Duodenal mucosa (tissue), 2 donors: ENCODE results near the gene BAHCC1.

Source experiments
- H3K27ac ChIP-seq: one replicate; pipeline ENCODE4 v1.7.0; 2013; ENCODE audit warnings: low read depth, low read length
- H3K27me3 ChIP-seq, 2 donors: one replicate each; pipeline ENCODE4 v1.7.0; 2013; ENCODE audit warnings: low read length in 2 of 2, control low read depth in 1 of 2; ENCODE audit not compliant: insufficient read depth in 2 of 2, control insufficient read depth in 1 of 2
- H3K36me3 ChIP-seq, 2 donors: one replicate each; pipeline ENCODE4 v1.7.0; 2013; ENCODE audit warnings: low read length in 2 of 2, control low read depth in 1 of 2; ENCODE audit not compliant: insufficient read depth in 2 of 2, control insufficient read depth in 1 of 2
- H3K4me1 ChIP-seq, 2 donors: one replicate each; pipeline ENCODE4 v1.7.0; 2013; ENCODE audit warnings: low read length in 2 of 2, control low read depth in 1 of 2; ENCODE audit not compliant: insufficient read depth in 2 of 2, control insufficient read depth in 1 of 2
- H3K4me3 ChIP-seq, 2 donors: one replicate each; pipeline ENCODE4 v1.7.0; 2013; ENCODE audit warnings: low read length in 2 of 2, low read depth in 1 of 2
- H3K9ac ChIP-seq, 2 donors: one replicate each; pipeline ENCODE4 v1.7.0; 2013; ENCODE audit warnings: low read length in 2 of 2, low read depth in 1 of 2
- H3K9me3 ChIP-seq, 2 donors: one replicate each; pipeline ENCODE4 v1.7.0; 2013; ENCODE audit warnings: low read length in 2 of 2, control low read depth in 1 of 2; ENCODE audit not compliant: control insufficient read depth in 1 of 2

Gene BAHCC1

DNA sequence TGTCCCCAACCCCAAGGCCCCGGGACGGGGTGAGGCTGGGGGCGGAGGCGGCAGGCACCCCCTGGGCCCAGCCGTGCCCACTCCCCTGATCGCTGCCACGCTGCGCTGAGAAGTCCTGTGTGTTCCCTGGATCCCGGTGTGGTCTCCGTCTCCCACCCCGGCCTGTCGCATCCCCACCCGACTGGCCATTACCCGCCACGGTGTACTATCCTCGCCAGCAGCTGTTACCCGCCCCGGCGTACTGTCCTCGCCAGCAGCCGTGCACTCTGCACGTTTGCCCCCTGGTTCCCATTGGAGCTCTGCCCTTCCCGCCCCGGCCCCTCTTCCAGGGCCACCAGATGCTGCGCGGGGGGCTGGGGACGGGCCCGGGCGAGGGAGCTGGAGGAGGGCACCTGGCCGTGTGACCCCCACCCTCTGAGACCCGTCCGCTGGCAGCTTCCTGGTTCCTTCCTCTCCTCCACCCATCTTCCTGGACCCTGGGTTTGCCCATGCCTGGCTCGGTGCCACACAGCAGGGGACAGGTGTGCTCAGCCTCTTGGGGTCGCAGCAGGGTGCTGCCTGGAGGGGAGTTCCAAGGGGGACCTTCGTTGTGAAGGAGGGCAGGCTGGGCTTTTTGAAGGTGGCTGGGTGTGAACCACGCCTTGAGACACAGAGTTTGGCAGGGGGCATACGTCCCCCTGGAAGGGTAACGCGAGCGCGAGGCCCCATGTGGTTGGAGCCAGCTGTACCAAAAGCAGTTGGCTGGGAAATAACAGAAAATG is 19.7 kb downstream of the BAHCC1 start:
- H3K27me3 ChIP-seq = no peaks in the 10 kb centered on the region
- H3K9ac ChIP-seq = no peak overlapping the region
- no peaks in the 10 kb centered on the region for H3K36me3 ChIP-seq
- no peak overlapping the region for H3K27ac ChIP-seq
- peaks cover 15 to 17% of the 10 kb centered on the region in 2 donors for H3K4me1 ChIP-seq
- no peaks in the 10 kb centered on the region for H3K9me3 ChIP-seq
- H3K4me3 ChIP-seq = no peak overlapping the region

GRCh38 chr17:81415681-81416080 is 20.4 kb downstream of the BAHCC1 start:
- H3K4me1 ChIP-seq = peaks cover 22 to 24% of the 10 kb centered on the region in 2 donors
- no peak overlapping the region for H3K27ac ChIP-seq
- H3K27me3 ChIP-seq = no peaks in the 10 kb centered on the region

GRCh38 chr17:81416612-81417011 is 21.4 kb downstream of the BAHCC1 start:
- no peak overlapping the region for H3K9ac ChIP-seq
- no peak overlapping the region for H3K4me3 ChIP-seq
- no peak overlapping the region for H3K27ac ChIP-seq
- H3K27me3 ChIP-seq = no peaks in the 10 kb centered on the region
- H3K9me3 ChIP-seq = no peaks in the 10 kb centered on the region
- peaks cover 24 to 25% of the 10 kb centered on the region in 2 donors for H3K4me1 ChIP-seq
- no peaks in the 10 kb centered on the region for H3K36me3 ChIP-seq

More at GRCh38 chr17:81415681-81416080, 20.4 kb downstream of the BAHCC1 start:
- no peaks in the 10 kb centered on the region for H3K36me3 ChIP-seq
- H3K9ac ChIP-seq = no peak overlapping the region
- H3K4me3 ChIP-seq = no peak overlapping the region
- H3K9me3 ChIP-seq = no peaks in the 10 kb centered on the region

- H3K4me1 ChIP-seq = peaks cover 25 to 28% of the 10 kb centered on the region in 2 donors
- H3K4me3 ChIP-seq = no peak overlapping the region
- H3K9ac ChIP-seq = no peak overlapping the region
- no peaks in the 10 kb centered on the region for H3K27me3 ChIP-seq
- H3K27ac ChIP-seq = peak overlapping the region; percentile 50
- no peaks in the 10 kb centered on the region for H3K36me3 ChIP-seq
- no peaks in the 10 kb centered on the region for H3K9me3 ChIP-seq
These were observed 22.0 kb downstream of the BAHCC1 start for GRCh38 chr17:81417049-81417878.

DNA sequence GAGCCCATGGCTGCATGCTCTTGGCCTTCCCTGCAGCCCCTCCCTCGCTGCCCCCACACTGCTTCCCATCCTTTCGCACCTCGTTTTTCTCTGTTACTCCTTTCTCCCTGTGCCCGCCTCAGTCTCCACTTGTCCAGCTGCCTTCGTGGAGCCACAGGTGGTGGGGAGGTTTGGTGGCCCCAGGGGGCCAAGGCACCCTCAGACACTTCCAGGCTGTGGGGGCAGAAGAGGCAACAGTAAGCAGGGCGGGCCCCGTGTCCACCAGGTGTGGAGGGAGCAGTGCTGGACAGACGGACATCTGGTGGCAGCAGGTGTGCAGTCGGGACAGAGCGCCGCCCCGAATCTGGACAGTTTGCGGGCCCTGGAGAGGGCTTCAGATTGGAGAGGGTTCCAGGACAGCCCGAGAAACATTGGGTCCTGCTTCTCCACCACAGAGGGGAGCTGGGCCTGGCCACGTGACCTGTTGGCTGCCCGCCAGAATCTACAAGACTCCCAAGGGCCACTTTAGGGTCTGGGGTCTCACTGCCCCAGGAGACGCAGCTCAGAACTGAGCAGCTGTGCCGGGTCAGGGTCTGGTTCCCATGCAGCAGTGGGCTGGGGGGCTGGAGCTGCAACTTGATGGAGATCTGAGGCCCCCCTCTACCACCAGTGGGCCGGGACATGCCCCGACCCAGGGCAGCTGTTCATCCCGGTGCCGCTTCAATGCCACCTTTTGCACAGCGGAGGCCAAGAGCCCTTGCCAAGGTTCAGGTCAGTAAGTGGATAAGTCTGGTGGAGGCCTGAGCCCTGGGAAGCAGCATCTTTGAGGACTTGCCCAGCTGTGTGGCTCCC is 22.8 kb downstream of the BAHCC1 start:
- Histone ChIP-seq H3K36me3 (no peaks in the 10 kb centered on the region), H3K9me3 (no peaks in the 10 kb centered on the region), H3K27me3 (no peaks in the 10 kb centered on the region), H3K4me1 (peaks cover 25 to 31% of the 10 kb centered on the region in 2 donors), H3K27ac (peak overlapping the region; percentile 25), H3K4me3 (no peak overlapping the region), H3K9ac (no peak overlapping the region)

DNA sequence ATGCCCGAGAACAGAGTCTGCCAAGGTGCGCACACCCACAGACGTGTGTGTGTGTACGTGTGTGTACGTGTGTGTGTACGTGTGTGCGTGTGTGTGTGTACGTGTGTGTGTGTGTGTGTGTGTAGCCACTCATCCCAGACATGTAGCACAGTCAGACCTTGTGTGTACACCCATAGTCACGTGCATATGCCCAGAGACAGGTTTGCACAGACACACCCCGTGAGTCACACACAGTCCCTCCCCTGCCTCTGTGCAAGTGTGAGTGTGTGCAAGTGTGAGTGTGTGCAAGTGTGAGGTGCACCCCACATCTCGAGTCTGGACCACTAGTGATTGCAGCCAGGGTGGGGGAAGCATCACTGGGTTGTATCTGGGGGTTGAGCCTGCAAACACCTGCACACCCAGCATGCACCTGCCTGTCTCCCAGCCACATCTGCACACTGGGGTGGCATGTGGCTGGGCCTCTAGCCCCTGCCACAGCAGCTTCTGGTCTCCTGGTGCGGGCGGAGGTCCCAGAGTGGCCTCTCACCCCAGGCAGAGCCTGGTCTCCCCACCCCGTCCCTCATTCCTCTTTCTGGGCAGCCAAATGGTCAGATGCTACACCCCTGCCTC is 23.6 kb downstream of the BAHCC1 start:
- peaks cover 25 to 35% of the 10 kb centered on the region in 2 donors for H3K4me1 ChIP-seq
- H3K27me3 ChIP-seq = no peaks in the 10 kb centered on the region
- H3K4me3 ChIP-seq = peak overlapping the region in 1 of 2 donors; percentile 9
- peak overlapping the region; percentile 25 for H3K27ac ChIP-seq
- no peak overlapping the region for H3K9ac ChIP-seq
- no peaks in the 10 kb centered on the region for H3K9me3 ChIP-seq
- no peaks in the 10 kb centered on the region for H3K36me3 ChIP-seq

- Histone ChIP-seq H3K9ac (no peak overlapping the region), H3K4me1 (peaks cover 25 to 35% of the 10 kb centered on the region in 2 donors), H3K9me3 (no peaks in the 10 kb centered on the region), H3K36me3 (no peaks in the 10 kb centered on the region), H3K27me3 (no peaks in the 10 kb centered on the region), H3K27ac (peak overlapping the region; percentile 10), H3K4me3 (peak overlapping the region; percentile 28 to 49)
These were observed 24.1 kb downstream of the BAHCC1 start for GRCh38 chr17:81419319-81419885.

DNA sequence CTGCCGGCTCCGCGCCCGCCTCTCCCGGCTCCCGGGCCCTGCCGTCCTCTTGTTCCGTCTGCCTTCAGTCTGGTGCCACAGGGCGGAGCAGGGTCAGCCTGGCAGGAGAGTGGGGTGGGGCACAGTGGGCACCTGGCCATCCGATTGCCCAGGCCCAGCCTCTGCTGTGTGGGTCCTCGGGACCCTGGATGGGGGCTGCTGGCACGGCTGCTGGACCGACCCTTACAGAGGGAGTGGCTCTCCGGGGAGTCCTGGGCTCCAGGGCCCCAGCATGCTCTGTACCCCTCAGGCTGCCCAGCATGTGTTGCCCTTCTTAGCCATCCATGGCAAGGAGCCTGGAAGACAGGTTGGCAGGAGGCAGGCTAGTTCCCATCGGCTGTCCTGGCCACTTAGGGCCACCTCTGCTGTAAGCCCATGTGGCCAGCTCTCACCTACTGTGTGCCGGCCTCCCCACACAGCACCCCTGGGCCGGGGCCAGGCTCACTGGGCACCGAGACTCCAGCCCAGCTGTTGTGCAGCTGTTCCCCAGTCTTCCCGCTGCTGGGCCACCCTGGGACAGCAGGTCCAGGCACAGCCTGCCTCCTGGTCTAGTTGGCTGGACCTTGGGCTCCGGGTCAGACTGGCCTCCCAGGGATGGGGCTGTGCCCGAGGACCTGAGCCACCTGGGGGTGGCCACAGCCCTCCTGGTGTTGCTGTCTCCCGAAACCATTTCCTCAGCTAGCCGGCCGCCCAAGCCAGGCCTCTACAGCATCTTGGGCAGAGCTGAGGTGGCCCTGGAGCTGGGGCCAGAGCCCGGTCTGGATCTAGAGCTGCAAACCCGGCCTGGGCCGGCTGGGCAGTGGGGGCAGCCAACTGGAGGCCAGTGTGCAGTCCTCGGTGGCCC is 24.9 kb downstream of the BAHCC1 start:
- Histone ChIP-seq H3K27ac (peak overlapping the region; percentile 58), H3K9ac (peak overlapping the region in 1 of 2 donors; percentile 48), H3K4me1 (peaks cover 25 to 35% of the 10 kb centered on the region in 2 donors), H3K9me3 (no peaks in the 10 kb centered on the region), H3K36me3 (no peaks in the 10 kb centered on the region), H3K4me3 (peak overlapping the region; percentile 28 to 49), H3K27me3 (no peaks in the 10 kb centered on the region)
